WTC11 (cell line): ENCODE data around the gene FCSK. TPM values are rescaled to one million over a fixed set of nuclear protein-coding genes. Genes with fewer than 3 reads are reported as not detected.
"Not testable (repeated sequence)": the region's sequence is repeated elsewhere in the genome, so short reads cannot be mapped to it uniquely, and the experiment has no call there.

Source experiments
- ATAC-seq: fragments of 200-7000 bp; cut with Tn5 transposase; 2 replicates; pipeline ENCODE4 v1.10.0; 2021; ENCODE audit warnings: mild to moderate bottlenecking, moderate library complexity
- CTCF ChIA-PET: fragments of 300-600 bp; sonication (Branson Sonifier 250); formaldehyde crosslinking; loops from one replicate; lab custom pipeline; 2021; ENCODE audit warnings: antibody characterized with exemption; lab: Charles Lee
- POLR2A ChIA-PET: fragments of 350-600 bp; sonication (Branson Sonifier 250); formaldehyde crosslinking; loops from one replicate; lab custom pipeline; 2021; ENCODE audit warnings: antibody characterized with exemption; lab: Charles Lee
- DNase-seq: peaks from one replicate; pipeline ENCODE4 v3.0.0; 2021; ENCODE audit warnings: low spot score
- H3K27ac Mint-ChIP-seq: 2 replicates; pipeline ENCODE4 v1.8.0; 2021; ENCODE audit warnings: mixed read lengths
- H3K27me3 Mint-ChIP-seq: 2 replicates; pipeline ENCODE4 v1.8.0; 2021; ENCODE audit warnings: low read depth, mild to moderate bottlenecking, moderate library complexity, mixed read lengths
- H3K36me3 Mint-ChIP-seq: 2 replicates; pipeline ENCODE4 v1.8.0; 2021; ENCODE audit warnings: mixed read lengths
- H3K4me1 Mint-ChIP-seq: 2 replicates; pipeline ENCODE4 v1.8.0; 2022; ENCODE audit warnings: mixed read lengths
- H3K4me3 Mint-ChIP-seq: 2 replicates; pipeline ENCODE4 v1.8.0; 2021; ENCODE audit warnings: mild to moderate bottlenecking, moderate library complexity, mixed read lengths
- H3K9me3 Mint-ChIP-seq: 2 replicates; pipeline ENCODE4 v1.8.0; 2021; ENCODE audit warnings: mixed read lengths
- CDX4 ChIP-seq: fragments of 250-450 bp; sonication (Bioruptor Pico); IDR thresholded peaks from 2 replicates; pipeline ENCODE4 v1.9.0; 2021; ENCODE audit warnings: moderate library complexity, mild to moderate bottlenecking, inconsistent platforms, borderline replicate concordance
- FOXP1 ChIP-seq: sonication (generic); formaldehyde crosslinking; IDR thresholded peaks from 2 replicates; pipeline ENCODE4 v1.8.0; 2022; ENCODE audit warnings: missing genetic modification reagents, mild to moderate bottlenecking, moderate library complexity, borderline replicate concordance
- GRHL2 ChIP-seq: fragments of 250-450 bp; sonication (Bioruptor Pico); IDR thresholded peaks from 2 replicates; pipeline ENCODE4 v1.8.0; 2022; ENCODE audit warnings: mild to moderate bottlenecking, moderate library complexity; ENCODE audit not compliant: insufficient replicate concordance, severe bottlenecking
- MXD4 ChIP-seq: fragments of 250-450 bp; sonication (Bioruptor Pico); IDR thresholded peaks from 2 replicates; pipeline ENCODE4 v1.8.0; 2021; ENCODE audit warnings: mild to moderate bottlenecking, moderate library complexity, borderline replicate concordance
- NR3C1 ChIP-seq: sonication (generic); formaldehyde crosslinking; conservative IDR thresholded peaks from 2 replicates; pipeline ENCODE4 v1.8.1; 2023; ENCODE audit warnings: low read depth, mild to moderate bottlenecking, missing genetic modification reagents
- SMAD3 ChIP-seq: sonication (generic); formaldehyde crosslinking; IDR thresholded peaks from 2 replicates; pipeline ENCODE4 v1.8.0; 2022; ENCODE audit warnings: missing genetic modification reagents, mild to moderate bottlenecking, borderline replicate concordance
- SMAD4 ChIP-seq: sonication (generic); formaldehyde crosslinking; IDR thresholded peaks from 2 replicates; pipeline ENCODE4 v1.8.0; 2022; ENCODE audit warnings: mild to moderate bottlenecking, missing genetic modification reagents
- ZMAT4 ChIP-seq: fragments of 250-450 bp; sonication (Bioruptor Pico); IDR thresholded peaks from 2 replicates; pipeline ENCODE4 v1.9.0; 2021; ENCODE audit warnings: mild to moderate bottlenecking
- ZNF121 ChIP-seq: sonication (generic); formaldehyde crosslinking; IDR thresholded peaks from 2 replicates; pipeline ENCODE4 v1.8.0; 2023; ENCODE audit warnings: missing genetic modification reagents
- ZNF263 ChIP-seq: sonication (generic); formaldehyde crosslinking; IDR thresholded peaks from 2 replicates; pipeline ENCODE4 v1.8.1; 2022; ENCODE audit warnings: low read depth, mild to moderate bottlenecking, moderate library complexity, missing genetic modification reagents
- total RNA-seq: library from RNA; stranded (reverse); gene quantifications from 3 replicates; pipeline ENCODE4 v1.2.3, GENCODE V29; 2021

The FCSK gene
- total RNA-seq, 1 experiment from 2014 or later: 10.6 TPM

- Mint-ChIP-seq H3K4me1 (peaks cover 28% of the 10 kb centered on the region), H3K4me3 (peak overlapping the region; percentile 75), H3K9me3 (no peaks in the 10 kb centered on the region), H3K27me3 (no peaks in the 10 kb centered on the region), H3K36me3 (no peaks in the 10 kb centered on the region), H3K27ac (peak overlapping the region; percentile 84; the same call in 1 of the 2 replicates)
- ATAC-seq: no peak
- ChIA-PET POLR2A (interaction anchor here (0.6 to 1.2 kb wide), 3 partner anchors 14 to 142 kb away, joined by 3 to 9 read pairs (median 7); partner anchors contain the start of gene FCSK), CTCF (interaction anchor here (0.9 to 2.9 kb wide), 4 partner anchors 16 to 31 kb away, joined by 3 to 16 read pairs (median 4); no protein-coding TSS in a partner anchor)
- no peak for TF ChIP-seq CDX4 (CRISPR knock-in tag)
- peak; percentile 52; the same call in 1 of the 2 replicates for TF ChIP-seq ZNF121 (CRISPR knock-in tag)
- no peak for DNase-seq
These were observed 14.2 kb upstream of the FCSK start for GRCh38 chr16:70440009-70440692.

- CTCF ChIA-PET: no interaction called here
These were observed 12.9 kb upstream of the FCSK start for GRCh38 chr16:70441406-70441990.

GRCh38 chr16:70442344-70442743, 12.1 kb upstream of the FCSK start:
- ATAC-seq (no peak), DNase-seq (no peak)
- H3K4me1 Mint-ChIP-seq: peaks cover 27% of the 10 kb centered on the region
- ChIA-PET POLR2A (no interaction called here), CTCF (no interaction called here)
- no peaks in the 10 kb centered on the region for H3K9me3 Mint-ChIP-seq
- H3K4me3 Mint-ChIP-seq: no peak overlapping the region
- no peaks in the 10 kb centered on the region for H3K27me3 Mint-ChIP-seq
- no peak overlapping the region for H3K27ac Mint-ChIP-seq
- H3K36me3 Mint-ChIP-seq: no peaks in the 10 kb centered on the region
- TF ChIP-seq ZNF121 (CRISPR knock-in tag): peak; percentile 50; the same call in 1 of the 2 replicates
- TF ChIP-seq SMAD3 (CRISPR knock-in tag): no peak

More at GRCh38 chr16:70441406-70441990, 12.9 kb upstream of the FCSK start:
- TF ChIP-seq MXD4 (CRISPR knock-in tag): no peak
- TF ChIP-seq NR3C1: no peak
- no peak for TF ChIP-seq FOXP1 (CRISPR knock-in tag)
- no peak for TF ChIP-seq ZNF263
- 0 out of 2 replicates have a peak overlapping the region, but pooled peaks have one; percentile 25 for H3K4me3 Mint-ChIP-seq
- H3K27me3 Mint-ChIP-seq: no peaks in the 10 kb centered on the region
- no peak for ATAC-seq
- POLR2A ChIA-PET: no interaction called here
- no peaks in the 10 kb centered on the region for H3K36me3 Mint-ChIP-seq
- no peak for DNase-seq
- no peaks in the 10 kb centered on the region for H3K9me3 Mint-ChIP-seq
- peaks cover 28% of the 10 kb centered on the region for H3K4me1 Mint-ChIP-seq
- no peak overlapping the region; the same call in 1 of the 2 replicates for H3K27ac Mint-ChIP-seq

- CTCF ChIA-PET: no interaction called here
- H3K9me3 Mint-ChIP-seq: no peaks in the 10 kb centered on the region
- POLR2A ChIA-PET: no interaction called here
- H3K4me3 Mint-ChIP-seq: no peak overlapping the region
- ATAC-seq (no peak), DNase-seq (no peak)
- no peak for TF ChIP-seq GRHL2 (CRISPR knock-in tag)
- no peaks in the 10 kb centered on the region for H3K27me3 Mint-ChIP-seq
- H3K27ac Mint-ChIP-seq: no peak overlapping the region
- H3K36me3 Mint-ChIP-seq: no peaks in the 10 kb centered on the region
- H3K4me1 Mint-ChIP-seq: peaks cover 18% of the 10 kb centered on the region
These were observed 9.9 kb upstream of the FCSK start for GRCh38 chr16:70444249-70445063.

- Mint-ChIP-seq H3K27ac (no peak overlapping the region), H3K4me1 (peaks cover 12% of the 10 kb centered on the region), H3K4me3 (no peak overlapping the region), H3K36me3 (no peaks in the 10 kb centered on the region), H3K9me3 (peaks cover 4% of the 10 kb centered on the region), H3K27me3 (no peaks in the 10 kb centered on the region)
- peak; percentile 65; the same call in 1 of the 2 replicates for TF ChIP-seq ZNF121 (CRISPR knock-in tag)
- no peak for TF ChIP-seq SMAD4 (CRISPR knock-in tag)
- TF ChIP-seq ZMAT4: no peak
- DNase-seq: no peak
- POLR2A ChIA-PET: no interaction called here
- ATAC-seq: no peak
- CTCF ChIA-PET: no interaction called here
These were observed 6.3 kb upstream of the FCSK start for GRCh38 chr16:70448075-70448474.

GRCh38 chr16:70450142-70451003, 4.0 kb upstream of the FCSK start:
- not testable (repeated sequence) for DNase-seq, H3K36me3 Mint-ChIP-seq, H3K27ac Mint-ChIP-seq, H3K4me3 Mint-ChIP-seq, H3K9me3 Mint-ChIP-seq, ATAC-seq, H3K27me3 Mint-ChIP-seq
- peaks cover 19% of the 10 kb centered on the region for H3K4me1 Mint-ChIP-seq
- CTCF ChIA-PET: interaction anchor here (1.2 kb wide), 1 partner anchor 20 kb away, joined by 3 read pairs; no protein-coding TSS in a partner anchor
- POLR2A ChIA-PET: interaction anchor here (2.0 kb wide), 1 partner anchor 69 kb away, joined by 4 read pairs; no protein-coding TSS in a partner anchor
